ENCODE data around the gene DTX3. TPM values are rescaled to one million over a fixed set of nuclear protein-coding genes. Genes with fewer than 3 reads are reported as not detected.
A peak's percentile ranks its signal among the peaks of the same experiment; 100 is the strongest.
"Not testable (repeated sequence)": the region's sequence is repeated elsewhere in the genome, so short reads cannot be mapped to it uniquely, and the experiment has no call there.

The DTX3 gene
- total RNA-seq, 1 experiment from 2014 or later: 61.7 TPM

GRCh38 chr12:57615637-57616036 lies 11.0 kb downstream of the DTX3 start:
- intact Hi-C loops (cut with micrococcal nuclease; ENCODE audit: unreplicated experiment): no loop called here
- Histone ChIP-seq H3K27ac (ENCODE audit: low read depth, low read length, poor library complexity, severe bottlenecking) (no peak overlapping the region), H3K9me3 (ENCODE audit: low read depth, low read length, poor library complexity, severe bottlenecking) (no peaks in the 10 kb centered on the region), H3K36me3 (ENCODE audit: insufficient read depth, low read length, poor library complexity, severe bottlenecking) (peaks cover 10% of the 10 kb centered on the region), H3K4me1 (ENCODE audit: insufficient read depth, low read length, poor library complexity, severe bottlenecking) (peaks cover 23% of the 10 kb centered on the region), H3K27me3 (replicated peaks; ENCODE audit: insufficient read depth, low read depth, low read length, poor library complexity) (peaks cover 4% of the 10 kb centered on the region), H3K4me3 (ENCODE audit: low read depth, low read length, poor library complexity, severe bottlenecking) (no peak overlapping the region)
- CTCF ChIA-PET: interaction anchor here (0.9 to 1.1 kb wide), 2 partner anchors 17 to 157 kb away, joined by 3 to 6 read pairs; partner anchors contain the start of gene B4GALNT1
- POLR2A ChIA-PET (ENCODE audit: low non-redundant PET): interaction anchor here (0.6 kb wide), 1 partner anchor 8 kb away, joined by 3 read pairs; no protein-coding TSS in a partner anchor
- DNase-seq (ENCODE audit: low spot score): no peak
- TF ChIP-seq CTCF (conservative IDR thresholded peaks at IDR 0.05; ENCODE audit: low read depth, low read length) (no peak), EZH2 (IDR thresholded peaks at IDR 0.05; ENCODE audit: borderline replicate concordance, low read depth, low read length, poor library complexity, severe bottlenecking) (no peak)
- no TSS peak for BruUV-seq (replicated peaks)

DNA sequence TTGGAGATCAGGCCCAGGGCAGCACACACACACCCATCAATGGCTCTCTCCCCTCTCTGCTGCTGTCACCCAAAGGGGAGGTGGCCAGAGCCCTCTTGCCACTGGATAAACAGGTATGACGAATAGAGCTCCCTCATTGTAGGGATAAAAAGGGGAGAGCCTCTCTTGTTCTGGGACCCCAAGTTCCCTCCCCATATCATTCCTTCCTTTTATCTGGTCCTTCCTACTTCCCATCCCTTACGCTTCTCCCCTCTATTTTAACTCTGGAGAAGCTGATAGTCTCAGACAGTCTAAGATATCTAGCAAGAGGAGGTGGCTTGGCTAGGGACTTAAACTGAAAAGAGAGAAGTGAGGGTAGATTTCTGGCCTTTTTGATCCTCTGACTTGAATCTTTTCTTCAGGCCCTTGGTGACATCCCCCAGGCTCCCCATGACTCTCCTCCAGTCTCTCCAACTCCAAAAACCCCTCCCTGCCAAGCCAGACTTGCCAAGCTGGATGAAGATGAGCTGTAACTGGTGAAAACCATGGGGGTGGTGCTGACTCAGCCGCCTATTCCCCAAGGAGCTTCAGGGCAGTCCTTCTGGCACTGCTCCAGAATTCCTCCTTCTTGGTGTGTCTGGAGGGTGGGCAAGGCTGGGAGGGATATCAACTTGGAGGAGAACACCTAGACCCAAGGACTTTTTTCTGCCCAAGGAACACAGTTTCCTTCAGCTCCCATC lies 11.9 kb downstream of the DTX3 start:
- H3K27ac ChIP-seq (ENCODE audit: low read depth, low read length, poor library complexity, severe bottlenecking): no peak overlapping the region
- TF ChIP-seq CTCF (conservative IDR thresholded peaks at IDR 0.05; ENCODE audit: low read depth, low read length): no peak
- TF ChIP-seq EZH2 (IDR thresholded peaks at IDR 0.05; ENCODE audit: borderline replicate concordance, low read depth, low read length, poor library complexity, severe bottlenecking): no peak
- H3K36me3 ChIP-seq (ENCODE audit: insufficient read depth, low read length, poor library complexity, severe bottlenecking): peaks cover 10% of the 10 kb centered on the region
- no TSS peak for BruUV-seq (replicated peaks)
- peaks cover 23% of the 10 kb centered on the region for H3K4me1 ChIP-seq (ENCODE audit: insufficient read depth, low read length, poor library complexity, severe bottlenecking)
- POLR2A ChIA-PET (ENCODE audit: low non-redundant PET): no interaction called here
- no peak overlapping the region for H3K4me3 ChIP-seq (ENCODE audit: low read depth, low read length, poor library complexity, severe bottlenecking)
- H3K27me3 ChIP-seq (replicated peaks; ENCODE audit: insufficient read depth, low read depth, low read length, poor library complexity): peaks cover 13% of the 10 kb centered on the region
- intact Hi-C loops (cut with micrococcal nuclease; ENCODE audit: unreplicated experiment): no loop called here
- no peaks in the 10 kb centered on the region for H3K9me3 ChIP-seq (ENCODE audit: low read depth, low read length, poor library complexity, severe bottlenecking)
- peak; percentile 83 for DNase-seq (ENCODE audit: low spot score)
- CTCF ChIA-PET: interaction anchor here (0.9 to 1.1 kb wide), 3 partner anchors 16 to 158 kb away, joined by 3 to 6 read pairs (median 4); partner anchors contain the start of gene B4GALNT1

- no TSS peak for BruUV-seq (replicated peaks)
- Histone ChIP-seq H3K4me3 (ENCODE audit: low read depth, low read length, poor library complexity, severe bottlenecking) (no peak overlapping the region), H3K4me1 (ENCODE audit: insufficient read depth, low read length, poor library complexity, severe bottlenecking) (peaks cover 19% of the 10 kb centered on the region), H3K27me3 (replicated peaks; ENCODE audit: insufficient read depth, low read depth, low read length, poor library complexity) (peaks cover 13% of the 10 kb centered on the region), H3K36me3 (ENCODE audit: insufficient read depth, low read length, poor library complexity, severe bottlenecking) (peaks cover 10% of the 10 kb centered on the region), H3K9me3 (ENCODE audit: low read depth, low read length, poor library complexity, severe bottlenecking) (no peaks in the 10 kb centered on the region), H3K27ac (ENCODE audit: low read depth, low read length, poor library complexity, severe bottlenecking) (no peak overlapping the region)
- CTCF ChIA-PET: no interaction called here
- no peak for TF ChIP-seq EZH2 (IDR thresholded peaks at IDR 0.05; ENCODE audit: borderline replicate concordance, low read depth, low read length, poor library complexity, severe bottlenecking)
- no peak for TF ChIP-seq CTCF (conservative IDR thresholded peaks at IDR 0.05; ENCODE audit: low read depth, low read length)
- no peak for DNase-seq (ENCODE audit: low spot score)
- intact Hi-C loops (cut with micrococcal nuclease; ENCODE audit: unreplicated experiment): no loop called here
- POLR2A ChIA-PET (ENCODE audit: low non-redundant PET): no interaction called here
Measured at GRCh38 chr12:57617942-57618341, 13.3 kb downstream of the DTX3 start.

- DNase-seq (ENCODE audit: low spot score); H3K9me3 ChIP-seq (ENCODE audit: low read depth, low read length, poor library complexity, severe bottlenecking); POLR2A ChIA-PET (ENCODE audit: low non-redundant PET); CTCF ChIA-PET; H3K27ac ChIP-seq (ENCODE audit: low read depth, low read length, poor library complexity, severe bottlenecking); intact Hi-C loops (cut with micrococcal nuclease; ENCODE audit: unreplicated experiment); BruUV-seq (replicated peaks); H3K36me3 ChIP-seq (ENCODE audit: insufficient read depth, low read length, poor library complexity, severe bottlenecking); H3K4me3 ChIP-seq (ENCODE audit: low read depth, low read length, poor library complexity, severe bottlenecking): not testable (repeated sequence)
- peaks cover 13% of the 10 kb centered on the region for H3K27me3 ChIP-seq (replicated peaks; ENCODE audit: insufficient read depth, low read depth, low read length, poor library complexity)
- peaks cover 19% of the 10 kb centered on the region for H3K4me1 ChIP-seq (ENCODE audit: insufficient read depth, low read length, poor library complexity, severe bottlenecking)
Measured at GRCh38 chr12:57618431-57618830, 13.8 kb downstream of the DTX3 start.
